ENCODE measurements around the gene NTRK3.

The NTRK3 gene

DNA sequence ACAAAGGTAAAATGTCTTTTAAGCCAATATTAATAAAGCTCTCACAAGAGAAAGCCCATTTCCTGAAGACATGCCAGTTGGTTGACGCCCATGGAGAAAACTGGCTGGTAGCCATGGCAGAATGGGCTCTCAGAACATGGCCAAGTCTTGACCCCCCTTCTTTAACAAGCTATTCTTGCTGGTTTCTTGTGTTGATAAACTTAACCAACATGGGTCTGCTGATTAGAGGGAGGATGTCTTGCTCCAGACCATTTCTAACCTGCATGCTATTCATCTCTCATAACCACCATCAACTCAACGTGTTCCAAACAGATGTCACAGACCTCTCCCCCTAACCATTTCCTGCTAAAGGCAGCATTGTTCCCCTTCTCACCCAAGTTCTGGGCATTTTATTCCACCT, 25.7 kb downstream of the NTRK3 start:
- DNase-seq (ENCODE audit: low read depth) = no peak

- no peak for DNase-seq (ENCODE audit: low read depth)
Observed at GRCh38 chr15:88225461-88225860, 31.1 kb downstream of the NTRK3 start.

DNA sequence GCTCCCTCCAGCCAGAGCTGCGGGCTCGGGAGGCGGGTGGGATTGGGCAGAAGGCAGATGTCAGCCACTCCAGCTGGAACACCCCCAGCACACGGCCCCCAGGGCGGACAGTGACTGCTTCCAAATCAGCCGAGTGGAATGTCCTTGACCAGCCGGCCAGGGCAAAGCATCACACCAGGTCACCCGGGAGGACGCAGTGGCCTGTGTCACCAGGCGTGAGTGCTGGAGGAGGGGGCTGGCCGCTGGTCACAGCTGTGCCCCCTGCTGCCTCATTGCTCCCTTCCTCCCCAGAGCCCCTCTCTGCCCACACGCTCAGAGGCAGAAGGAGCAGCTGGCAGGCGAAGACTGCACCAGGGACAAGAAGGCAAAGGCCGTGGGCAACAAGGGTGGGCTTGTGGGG, 33.5 kb downstream of the NTRK3 start:
- no peak for DNase-seq (ENCODE audit: low read depth)

DNA sequence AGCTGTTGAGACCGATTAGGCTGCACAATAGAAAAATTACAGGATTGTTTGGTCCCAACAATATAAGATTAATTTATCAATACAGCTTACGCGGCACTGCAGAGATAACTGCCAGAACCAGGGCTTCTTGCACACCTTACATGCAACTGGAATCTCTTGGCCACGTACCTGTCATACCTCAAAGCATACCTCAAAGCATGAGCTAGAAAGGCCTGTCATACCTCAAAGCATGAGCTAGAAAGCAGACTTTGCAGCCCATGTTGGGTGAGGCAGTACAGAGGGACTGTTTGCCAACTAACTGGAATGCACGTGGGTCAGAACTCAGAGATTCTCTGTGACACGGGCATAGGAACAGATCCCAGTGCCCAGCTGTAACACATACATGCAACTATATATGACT, 34.7 kb downstream of the NTRK3 start:
- no peak for DNase-seq (ENCODE audit: low read depth)

- DNase-seq (ENCODE audit: low read depth) = no peak
Observed at GRCh38 chr15:88220443-88221335, 35.9 kb downstream of the NTRK3 start.

DNA sequence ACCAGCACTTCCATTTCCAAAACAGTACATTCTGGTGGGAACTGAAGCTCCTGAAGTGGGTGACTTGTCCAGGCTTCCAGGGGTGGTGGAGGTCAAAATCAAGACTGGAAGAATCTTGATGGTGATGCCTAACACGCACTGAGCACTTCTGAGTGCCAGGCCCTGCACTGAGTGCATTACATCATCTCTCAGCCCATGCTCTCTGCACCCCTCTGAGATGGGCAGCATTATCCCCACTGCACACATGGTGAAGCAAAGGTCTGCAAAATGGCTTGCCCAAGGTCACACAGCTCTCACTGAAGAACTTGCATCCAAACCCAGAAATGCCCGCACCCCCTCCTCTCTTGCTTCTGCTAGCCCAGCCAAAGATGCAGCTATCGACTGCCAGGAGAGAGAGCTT, 36.9 kb downstream of the NTRK3 start:
- DNase-seq (ENCODE audit: low read depth) = no peak

DNA sequence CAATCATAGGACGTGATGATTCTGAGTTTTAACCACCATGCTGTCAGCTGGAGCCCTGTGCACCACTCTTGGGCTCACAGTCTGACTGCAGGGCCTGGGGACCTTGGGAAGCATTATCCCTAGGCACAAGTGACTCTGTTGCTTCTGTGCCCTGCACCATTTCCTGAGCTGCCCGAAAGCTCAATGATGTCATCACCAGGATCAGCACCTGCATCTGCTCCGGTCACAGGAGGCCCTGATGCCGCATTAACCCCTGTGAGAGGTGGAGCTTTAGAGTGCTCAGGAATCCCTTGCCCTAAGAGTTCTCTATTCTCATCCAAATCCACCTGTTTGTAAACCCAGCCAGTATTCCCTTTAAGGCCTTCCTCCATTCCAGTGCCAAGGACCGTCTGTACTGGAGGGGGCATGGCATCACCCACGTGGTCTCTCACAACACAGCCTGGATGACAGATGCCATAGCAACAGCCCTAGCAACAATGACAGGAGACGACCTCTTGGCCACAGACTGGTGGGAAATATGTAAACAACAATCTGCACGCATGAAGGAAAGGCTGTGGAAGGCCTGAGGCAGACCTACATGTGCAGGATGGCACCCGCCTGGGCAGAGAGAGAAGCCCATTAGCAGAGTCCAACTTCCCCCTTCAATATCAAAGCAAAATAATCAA, 37.9 kb downstream of the NTRK3 start:
- no peak for DNase-seq (ENCODE audit: low read depth)

DNA sequence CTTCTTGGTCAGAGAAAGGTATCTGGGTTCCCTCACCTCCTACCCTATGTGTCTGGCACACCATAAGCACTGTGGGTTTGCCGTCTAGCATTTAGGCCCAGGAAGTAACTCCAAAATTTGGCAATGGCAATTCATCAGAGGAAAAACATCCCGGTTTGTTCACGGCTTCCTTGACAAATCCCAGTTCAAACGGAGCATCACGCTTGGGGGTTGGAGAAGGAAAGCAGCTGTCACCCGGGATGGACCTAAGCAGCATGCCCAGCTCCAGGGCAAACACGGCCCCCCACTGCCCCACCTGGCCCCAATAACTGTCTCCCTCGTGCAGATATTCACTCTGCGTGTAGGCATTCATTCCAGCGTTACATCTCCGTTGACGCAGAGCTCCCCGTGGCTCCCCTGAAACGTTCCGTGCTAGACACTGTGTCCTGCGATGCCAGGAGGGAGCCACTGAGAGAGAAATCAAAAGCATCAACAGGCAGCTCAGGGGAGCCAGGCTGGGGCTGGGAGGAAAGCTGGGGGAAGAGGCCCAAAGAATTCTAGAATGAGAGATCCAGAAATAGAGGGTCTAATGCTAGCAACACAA, 41.4 kb downstream of the NTRK3 start:
- DNase-seq (ENCODE audit: low read depth) = no peak

DNA sequence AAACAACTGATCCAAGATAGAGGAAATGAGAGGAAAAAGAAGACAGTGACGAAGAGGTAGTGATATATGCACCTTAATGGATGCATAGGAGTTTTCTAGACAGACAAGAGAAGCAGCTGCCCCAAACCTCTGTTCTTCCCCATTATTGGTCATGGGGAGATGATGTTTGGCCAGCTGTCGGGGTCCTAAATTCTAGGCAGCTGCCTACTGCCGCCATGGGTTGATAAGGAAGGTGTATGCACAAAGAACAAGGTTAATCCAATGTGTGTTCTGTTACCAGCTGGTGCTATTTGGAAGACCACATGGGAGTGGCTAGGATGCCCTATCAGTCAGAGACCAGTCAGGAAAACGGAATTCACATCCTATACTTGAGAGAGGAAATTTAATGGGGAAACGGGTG, 47.4 kb downstream of the NTRK3 start:
- DNase-seq (ENCODE audit: low read depth) = no peak

GRCh38 chr15:88208396-88208795, 48.1 kb downstream of the NTRK3 start:
- DNase-seq (ENCODE audit: low read depth) = no peak

DNA sequence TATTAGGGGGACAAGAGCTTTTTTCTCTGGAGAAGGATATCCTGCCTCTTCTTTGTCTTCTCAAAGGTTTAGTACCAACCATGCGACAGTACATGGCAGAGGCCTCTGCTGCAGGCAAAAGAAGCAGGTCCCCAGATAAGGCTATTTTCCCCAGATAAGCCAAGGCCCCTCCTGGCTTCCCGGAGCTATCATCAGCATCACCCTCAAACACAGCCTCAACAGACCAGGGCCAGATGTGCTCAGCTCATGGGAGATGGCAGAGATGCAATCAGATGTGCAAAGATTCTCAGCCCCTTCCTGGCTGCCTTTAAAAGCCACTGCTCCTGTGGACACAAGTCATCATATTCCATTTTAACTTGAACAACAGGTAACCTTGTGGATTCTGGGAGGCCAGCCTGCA, 49.0 kb downstream of the NTRK3 start:
- no peak for DNase-seq (ENCODE audit: low read depth)

DNA sequence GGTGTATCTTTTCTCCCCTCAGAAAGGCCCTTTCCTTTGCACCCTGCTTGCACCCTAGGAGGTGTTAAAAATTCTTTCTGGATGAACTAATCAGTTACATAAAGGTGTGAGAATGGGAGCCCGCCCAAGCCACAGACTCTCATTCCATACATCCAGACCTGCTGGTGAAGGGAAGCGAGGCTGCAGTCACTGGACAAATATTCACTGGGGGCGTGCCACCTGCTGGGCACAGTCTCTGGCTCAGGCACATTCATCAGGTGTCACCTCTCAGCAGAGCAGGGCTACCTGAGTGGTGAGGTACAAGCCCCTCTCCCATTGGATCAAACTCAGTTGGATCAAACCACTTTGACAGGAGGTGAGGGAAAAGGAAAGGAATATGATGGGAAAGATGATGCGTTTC, 52.0 kb downstream of the NTRK3 start:
- no peak for DNase-seq (ENCODE audit: low read depth)

- no peak for DNase-seq (ENCODE audit: low read depth)
Observed at GRCh38 chr15:88202231-88202630, 54.3 kb downstream of the NTRK3 start.

GRCh38 chr15:88201207-88201606, 55.3 kb downstream of the NTRK3 start:
- DNase-seq (ENCODE audit: low read depth) = no peak

DNA sequence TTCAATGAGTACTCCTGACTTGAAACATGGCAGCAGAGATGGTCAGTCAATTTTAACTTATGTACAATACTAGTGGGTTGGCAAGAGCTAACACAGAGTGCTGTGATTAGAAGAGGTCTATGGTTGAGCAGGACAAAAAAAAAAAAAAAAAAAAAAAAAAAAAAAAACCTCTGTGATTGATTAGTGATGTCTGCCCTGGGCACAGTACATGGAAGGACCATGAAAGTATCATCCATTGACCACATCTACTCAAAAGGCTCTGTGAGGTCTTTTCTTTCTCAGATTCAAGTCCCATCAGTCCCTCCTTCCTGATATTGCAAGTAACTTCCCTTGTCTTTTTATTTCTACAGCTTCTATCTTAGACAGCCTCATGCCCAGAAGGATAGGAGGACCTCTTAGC, 59.6 kb downstream of the NTRK3 start:
- no peak for DNase-seq (ENCODE audit: low read depth)

- no peak for DNase-seq (ENCODE audit: low read depth)
Observed at GRCh38 chr15:88194162-88194561, 62.4 kb downstream of the NTRK3 start.

DNA sequence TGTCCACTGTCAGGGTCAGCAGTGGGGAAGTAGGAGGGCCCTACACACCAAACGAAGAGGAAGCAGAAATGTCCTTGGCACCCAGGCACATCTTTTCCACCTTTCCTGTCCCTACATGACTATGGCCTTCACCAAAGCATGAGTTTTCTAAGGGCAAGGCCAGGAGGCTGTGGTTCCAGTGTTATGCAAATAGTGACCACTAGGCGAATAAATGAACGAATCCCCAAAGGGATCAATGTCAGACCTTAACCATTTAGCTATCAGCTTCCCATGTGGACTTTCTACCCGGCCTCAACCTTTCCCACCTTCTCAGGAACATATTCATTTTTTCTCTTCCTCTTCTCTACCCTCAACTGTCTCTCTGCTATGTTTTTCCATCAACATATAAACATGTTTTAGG, 63.1 kb downstream of the NTRK3 start:
- no peak for DNase-seq (ENCODE audit: low read depth)

GRCh38 chr15:88191812-88192165, 64.8 kb downstream of the NTRK3 start:
- DNase-seq (ENCODE audit: low read depth) = no peak

DNA sequence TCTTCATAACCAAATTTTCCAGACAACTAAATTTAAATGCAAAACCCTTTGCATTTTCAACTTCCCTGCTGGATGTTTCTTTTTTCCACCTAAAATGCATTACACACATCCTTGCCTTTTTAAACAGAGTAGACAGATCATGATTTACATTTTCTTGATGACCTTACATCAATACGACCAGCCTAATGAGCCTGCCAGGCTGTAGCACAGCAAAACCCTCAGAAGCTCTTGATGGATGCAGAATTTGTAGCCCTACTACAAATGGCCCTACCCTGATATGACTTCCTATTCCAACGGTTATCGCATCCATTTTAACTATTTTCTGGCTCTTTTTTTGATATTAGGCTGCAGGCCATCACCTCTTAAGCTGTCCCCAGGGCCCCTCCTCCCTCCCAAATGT, 66.3 kb downstream of the NTRK3 start:
- no peak for DNase-seq (ENCODE audit: low read depth)

GRCh38 chr15:88188300-88188699, 68.2 kb downstream of the NTRK3 start:
- no peak for DNase-seq (ENCODE audit: low read depth)

GRCh38 chr15:88187195-88187594, 69.3 kb downstream of the NTRK3 start:
- no peak for DNase-seq (ENCODE audit: low read depth)

DNA sequence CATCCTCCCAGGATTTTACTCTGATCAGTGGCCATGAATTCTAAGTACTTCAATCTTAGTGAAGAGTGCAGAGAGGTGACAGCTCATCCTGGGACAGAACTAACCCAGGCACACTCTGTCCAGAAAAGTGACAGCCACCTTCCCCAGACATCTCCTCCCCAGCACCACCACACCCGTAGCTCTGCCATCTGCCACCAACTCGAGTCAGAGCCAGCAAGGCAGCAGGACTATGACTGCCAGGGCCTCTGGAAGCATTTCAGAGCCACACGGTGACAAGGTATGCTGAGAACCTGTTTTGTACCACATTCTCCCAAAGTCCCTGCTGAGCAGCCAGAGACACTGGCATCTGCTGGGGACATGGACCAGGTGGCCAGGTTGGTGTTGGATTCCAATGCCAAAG, 71.0 kb downstream of the NTRK3 start:
- no peak for DNase-seq (ENCODE audit: low read depth)

DNA sequence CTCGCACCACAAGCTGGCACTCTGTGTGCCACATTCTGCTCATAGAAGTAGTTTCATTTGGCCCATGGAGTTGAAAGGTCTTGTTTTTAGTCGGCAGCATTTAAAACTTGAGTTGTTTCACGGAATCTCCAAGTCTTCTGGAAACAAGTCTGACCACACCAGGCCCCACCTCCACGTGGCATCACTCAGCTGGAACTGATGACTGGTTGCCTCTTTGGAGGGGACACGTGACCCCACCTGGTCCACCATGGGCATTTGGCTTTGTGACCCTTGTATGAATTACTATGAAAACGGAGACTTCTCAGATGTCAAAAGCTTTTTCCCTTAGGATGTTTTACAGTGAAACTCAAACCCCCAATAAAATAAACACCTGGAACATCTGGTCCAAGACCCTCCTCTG, 74.9 kb downstream of the NTRK3 start:
- no peak for DNase-seq (ENCODE audit: low read depth)
